ENCODE results near the gene ZNF154.
"Not testable (repeated sequence)": the region's sequence is repeated elsewhere in the genome, so short reads cannot be mapped to it uniquely, and the experiment has no call there.

ZNF154 gene

DNA sequence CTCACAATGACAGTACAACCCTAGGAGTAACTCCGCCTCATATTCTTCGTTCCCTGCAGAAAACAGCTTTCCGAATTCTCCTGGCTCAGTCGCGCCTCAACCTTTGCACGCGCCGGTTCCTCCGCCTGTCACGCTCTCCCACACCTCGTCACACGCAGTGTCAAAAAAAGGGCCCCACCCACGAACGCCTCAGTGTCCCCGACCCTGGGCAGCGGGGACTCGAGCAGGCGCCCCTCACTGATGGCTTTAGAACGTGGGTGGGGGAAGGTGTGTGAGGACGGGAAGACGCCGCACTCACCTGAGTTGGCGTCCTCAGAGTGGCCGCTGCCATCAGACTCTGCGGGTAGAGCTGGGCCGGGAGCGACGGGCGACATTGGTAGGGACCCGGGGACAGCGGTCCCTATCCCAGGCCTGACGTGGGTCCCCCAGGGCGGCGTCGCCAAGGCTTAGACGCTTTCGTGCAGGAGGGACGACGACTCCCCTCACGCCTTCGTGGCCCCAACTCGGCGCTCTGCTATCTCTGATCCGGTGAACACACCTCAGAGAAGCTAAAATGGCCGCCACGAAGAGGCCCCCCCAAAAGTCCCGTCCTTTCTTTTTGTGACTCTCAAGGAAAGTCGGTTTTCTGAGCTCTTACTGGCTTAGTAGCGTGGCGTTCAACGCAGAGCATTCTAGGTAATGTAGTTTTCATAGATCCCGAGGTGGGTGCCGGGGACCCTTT, at the start of gene ZNF154:
TSS of gene ZNF154 (minus strand) at position 564 of the 721 bp plus-strand sequence. CDS start at position 331, 233 bp downstream.
- DNase-seq: no peak

DNA sequence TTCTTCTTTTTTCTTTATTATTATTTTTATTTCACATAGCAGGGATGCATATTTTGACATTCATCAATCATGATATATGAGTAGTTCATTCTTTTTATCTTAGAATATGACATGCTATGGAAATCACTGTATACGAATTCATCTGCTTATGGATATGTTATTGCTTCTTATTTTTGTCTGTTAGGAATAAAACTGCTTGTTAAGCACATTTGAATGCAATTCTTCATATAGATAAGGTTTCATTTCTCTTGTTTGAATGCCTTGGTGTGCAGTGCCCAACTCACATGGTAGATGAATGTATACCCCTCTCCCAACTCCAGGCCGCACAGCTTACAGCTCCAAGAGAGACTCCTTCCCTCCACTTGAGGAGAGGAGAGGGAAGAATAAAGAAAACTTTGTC, 48.9 kb upstream of the ZNF154 start:
- no peak for DNase-seq

DNA sequence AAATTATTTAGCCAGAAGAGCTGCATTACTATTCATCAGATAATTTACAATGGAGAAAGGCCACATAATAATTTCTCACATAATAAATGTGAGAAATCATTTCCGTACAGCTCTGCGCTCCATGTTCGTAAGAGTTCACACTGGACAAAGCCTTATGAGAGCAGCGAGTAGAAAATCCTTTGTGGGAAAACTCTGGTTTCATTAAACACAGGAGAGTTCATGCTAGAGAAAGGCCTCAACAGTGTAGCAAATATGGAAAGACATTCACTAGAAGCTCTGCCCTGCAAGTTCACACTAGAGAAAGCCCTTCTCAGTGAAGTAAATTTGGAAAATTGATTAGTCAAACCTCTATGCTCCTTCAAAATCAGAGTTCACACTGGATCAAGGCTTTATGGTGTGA, 46.0 kb upstream of the ZNF154 start:
- DNase-seq: no peak

DNA sequence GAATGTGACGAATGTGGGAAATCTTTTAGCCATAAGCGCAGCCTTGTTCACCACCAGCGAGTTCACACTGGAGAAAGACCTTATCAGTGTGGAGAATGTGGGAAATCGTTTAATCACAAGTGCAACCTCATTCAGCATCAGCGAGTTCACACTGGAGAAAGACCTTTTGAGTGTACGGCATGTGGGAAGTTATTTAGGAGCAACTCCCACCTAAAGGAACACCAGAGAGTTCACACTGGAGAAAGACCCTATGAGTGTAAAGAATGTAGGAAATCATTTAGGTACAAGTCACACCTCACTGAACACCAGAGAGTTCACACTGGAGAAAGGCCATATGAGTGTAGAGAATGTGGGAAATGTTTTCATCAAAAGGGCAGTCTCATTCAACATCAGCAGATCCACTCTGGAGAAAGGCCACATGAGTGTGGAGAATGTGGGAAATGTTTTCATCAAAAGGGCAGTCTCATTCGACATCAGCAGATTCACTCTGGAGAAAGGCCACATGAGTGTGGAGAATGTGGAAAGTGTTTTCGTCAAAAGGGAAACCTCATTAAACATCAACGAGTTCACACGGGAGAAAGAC, 45.2 kb upstream of the ZNF154 start:
- DNase-seq: no peak

DNA sequence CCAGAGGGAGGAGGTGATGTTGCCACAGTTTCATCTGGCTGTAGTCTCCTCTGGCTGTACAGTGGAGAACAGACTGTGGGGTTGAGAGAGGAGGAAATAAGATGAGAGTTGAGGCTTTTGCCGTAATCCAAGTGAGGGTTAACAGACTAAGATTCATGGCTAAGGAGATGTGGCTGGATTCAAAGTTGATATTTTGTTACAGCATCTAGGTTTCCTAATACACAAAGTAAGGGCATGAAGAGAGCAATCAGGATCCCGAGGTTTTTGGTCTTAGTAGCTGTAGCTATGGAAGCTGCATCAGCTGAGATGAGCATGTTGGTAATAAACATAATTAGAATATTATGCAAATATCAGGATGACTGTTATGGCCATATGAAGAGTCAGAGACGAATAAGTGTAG, 39.0 kb upstream of the ZNF154 start:
- no peak for DNase-seq

DNA sequence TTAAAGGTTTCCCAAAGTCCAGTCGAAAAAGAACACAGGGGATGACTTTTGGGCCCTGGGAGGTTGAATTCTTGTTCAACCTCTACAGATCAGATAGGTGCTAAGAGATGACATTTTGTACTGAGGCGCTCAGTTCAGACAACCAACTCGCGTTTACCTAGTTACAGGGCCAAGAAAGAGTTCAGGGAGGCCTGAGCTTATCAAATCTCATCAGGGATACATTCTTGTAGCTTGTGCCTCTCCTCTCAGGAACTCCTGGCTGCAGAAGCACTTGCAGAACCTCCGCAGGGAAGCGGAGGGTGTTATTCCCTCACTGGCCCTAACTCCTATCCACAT, 38.4 kb upstream of the ZNF154 start:
- DNase-seq: no peak

DNA sequence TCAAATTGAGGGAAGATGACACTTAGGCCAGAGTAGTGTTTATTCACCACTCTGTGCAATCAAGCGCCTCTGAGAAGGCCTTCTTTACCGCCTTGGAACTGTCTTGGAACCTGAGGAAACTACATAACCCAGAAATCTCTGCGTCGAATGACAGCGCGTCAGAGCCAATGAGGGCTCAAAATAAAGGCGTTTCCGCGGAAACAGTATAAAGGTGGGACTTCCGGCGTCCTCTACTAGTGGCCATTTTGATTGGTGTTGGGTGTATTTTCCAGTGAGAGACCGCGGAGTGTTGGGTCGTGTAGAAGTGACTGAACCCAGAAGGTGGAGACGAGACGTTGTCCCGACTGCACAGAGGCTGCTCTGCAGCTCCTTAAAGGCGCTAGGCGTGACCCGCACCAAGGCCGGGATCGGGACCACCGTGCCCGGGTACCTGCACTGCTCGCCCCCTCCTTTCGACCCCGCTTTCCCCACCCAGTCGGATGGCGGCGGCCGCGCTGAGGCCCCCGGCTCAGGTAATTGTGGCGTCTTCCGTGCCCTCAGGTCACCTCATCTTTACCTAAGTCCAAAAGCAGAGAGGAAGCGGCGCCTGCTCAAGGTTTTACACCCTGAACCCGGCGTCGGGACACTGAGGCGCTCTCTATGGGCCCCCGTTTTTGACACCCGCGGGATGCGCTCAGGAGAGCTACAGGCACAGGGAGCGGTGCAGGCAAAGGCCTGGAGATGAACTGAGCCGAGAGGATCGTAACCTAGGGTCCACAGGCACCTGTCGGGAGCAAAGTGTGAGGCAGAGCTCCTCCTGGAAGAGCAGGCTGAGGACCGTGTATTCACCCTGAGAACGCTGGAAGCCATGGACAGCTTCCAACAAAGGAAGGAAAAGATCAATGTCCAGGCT, 37.8 kb upstream of the ZNF154 start, which contains the start of gene ZNF776:
TSS of gene ZNF776 (plus strand) at position 236 of the 892 bp plus-strand sequence. CDS start at position 480, 244 bp downstream.
- DNase-seq: peak; percentile 78

DNA sequence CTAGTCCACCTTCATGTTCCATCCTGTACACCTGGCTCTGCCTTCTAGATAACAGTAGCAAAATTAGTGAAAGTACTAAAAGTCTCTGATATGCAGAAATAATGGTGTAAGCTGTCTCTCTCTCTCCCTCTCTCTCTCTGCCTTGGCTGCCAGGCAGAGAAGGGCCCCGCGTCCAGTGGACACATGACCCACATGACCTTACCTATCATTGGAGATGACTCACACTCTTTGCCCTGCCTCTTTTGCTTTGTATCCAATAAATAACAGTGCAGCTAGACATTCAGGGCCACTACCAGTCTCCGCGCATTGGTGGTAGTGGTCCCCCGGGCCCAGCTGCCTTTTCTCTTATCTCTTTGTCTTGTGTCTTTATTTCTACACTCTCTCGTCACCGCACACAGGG, 29.8 kb upstream of the ZNF154 start:
- not testable (repeated sequence) for DNase-seq

DNA sequence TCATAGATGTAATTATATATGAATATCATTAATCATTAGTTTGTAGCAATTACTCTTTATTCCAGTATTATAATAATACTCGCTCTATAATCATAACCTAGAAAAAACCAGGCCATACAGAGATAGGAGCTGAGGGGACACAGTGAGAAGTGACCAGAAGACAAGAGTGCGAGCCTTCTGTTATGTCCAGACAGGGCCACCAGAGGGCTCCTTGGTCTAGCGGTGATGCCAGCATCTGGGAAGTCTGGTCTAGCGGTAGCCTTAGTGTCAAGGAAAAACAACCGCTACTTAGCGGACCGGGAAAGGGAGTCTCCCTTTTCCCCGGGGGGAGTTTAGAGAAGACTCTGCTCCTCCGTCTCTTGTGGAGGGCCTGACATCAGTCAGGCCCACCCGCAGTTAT, 29.3 kb upstream of the ZNF154 start:
- DNase-seq: not testable (repeated sequence)

DNA sequence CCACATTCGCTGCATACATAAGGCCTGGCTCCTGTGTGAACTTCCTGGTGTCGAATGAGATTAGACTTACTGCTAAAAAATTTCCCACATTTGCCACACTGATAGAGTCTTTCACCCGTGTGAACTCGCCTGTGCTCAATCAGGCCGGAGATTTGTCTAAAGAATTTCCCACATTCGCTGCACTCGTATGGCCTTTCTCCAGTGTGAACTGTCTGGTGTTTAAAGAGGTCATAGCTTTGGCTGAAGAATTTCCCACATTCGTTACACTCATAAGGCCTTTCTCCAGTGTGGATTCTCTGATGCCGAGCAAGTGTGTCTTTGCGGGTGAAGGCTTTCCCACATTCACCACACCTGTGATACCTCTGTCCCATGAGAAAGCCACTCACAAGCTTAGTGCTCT, 11.9 kb upstream of the ZNF154 start:
- DNase-seq: no peak

DNA sequence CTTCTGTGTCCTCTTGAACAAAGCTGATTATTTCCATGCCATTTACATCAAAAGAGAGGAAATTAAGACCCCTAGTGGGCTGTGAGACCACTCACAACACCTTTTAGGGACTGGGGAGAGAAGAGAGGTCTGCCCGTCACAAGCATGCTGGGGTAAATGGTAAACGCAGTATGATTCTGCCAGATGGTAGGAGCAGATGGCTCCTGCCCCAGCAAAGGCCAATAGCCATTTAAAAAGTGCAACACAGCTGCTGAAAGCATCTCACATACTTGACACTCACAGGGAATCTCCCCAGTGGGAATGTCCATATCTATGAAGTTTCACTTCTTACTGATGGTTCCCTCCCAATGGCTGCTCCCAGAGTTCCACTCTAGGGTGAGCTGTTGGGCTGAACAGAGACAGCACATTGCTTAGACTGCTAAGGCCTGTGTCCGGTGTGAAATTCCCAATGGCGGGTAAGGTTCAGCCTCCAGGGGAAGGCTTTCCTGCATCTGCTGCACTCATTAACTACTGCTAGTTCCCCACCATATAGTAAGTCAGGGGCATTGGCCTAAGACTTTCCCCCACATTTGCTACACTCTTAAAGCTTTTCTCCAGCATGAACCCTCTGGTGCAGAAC, 11.0 kb upstream of the ZNF154 start:
- no peak for DNase-seq

DNA sequence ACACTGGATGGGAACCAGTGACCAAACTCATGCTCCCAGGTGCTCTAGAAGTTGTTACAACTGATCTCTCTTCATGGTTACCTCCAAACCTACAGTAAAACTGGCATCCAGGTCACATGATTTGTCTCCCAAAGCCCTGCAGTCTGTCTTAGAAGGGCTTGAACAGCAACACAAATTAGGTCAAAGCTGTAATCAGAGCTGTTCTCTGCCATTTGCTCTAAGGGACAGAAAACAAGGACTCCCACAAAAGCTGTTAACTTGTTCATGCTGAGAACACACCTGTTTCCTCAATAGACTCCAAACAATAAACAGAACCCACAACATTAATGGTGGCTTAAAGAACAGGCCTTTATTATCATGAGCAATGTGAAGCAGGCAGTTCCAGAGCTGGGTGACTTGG, 10.4 kb upstream of the ZNF154 start:
- DNase-seq: no peak

DNA sequence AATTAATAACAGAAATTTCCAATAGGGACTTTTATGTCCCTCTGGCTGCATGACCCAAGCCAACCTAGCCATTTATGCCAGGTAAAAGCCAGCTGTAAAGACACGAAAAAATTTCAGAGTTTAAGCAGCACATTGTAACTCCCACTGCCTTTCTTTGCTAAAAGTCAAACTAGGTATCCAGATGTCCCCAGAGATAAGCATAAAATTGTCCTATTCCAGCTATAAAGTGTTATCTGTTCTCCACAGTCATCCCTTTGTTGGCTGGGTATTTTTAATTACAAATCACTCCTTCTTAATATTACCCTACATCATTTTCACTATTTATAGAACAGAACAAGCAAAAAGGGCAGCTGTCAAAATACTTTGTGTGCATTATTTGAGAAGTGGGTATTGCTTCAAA, 3.2 kb upstream of the ZNF154 start:
- DNase-seq: no peak

DNA sequence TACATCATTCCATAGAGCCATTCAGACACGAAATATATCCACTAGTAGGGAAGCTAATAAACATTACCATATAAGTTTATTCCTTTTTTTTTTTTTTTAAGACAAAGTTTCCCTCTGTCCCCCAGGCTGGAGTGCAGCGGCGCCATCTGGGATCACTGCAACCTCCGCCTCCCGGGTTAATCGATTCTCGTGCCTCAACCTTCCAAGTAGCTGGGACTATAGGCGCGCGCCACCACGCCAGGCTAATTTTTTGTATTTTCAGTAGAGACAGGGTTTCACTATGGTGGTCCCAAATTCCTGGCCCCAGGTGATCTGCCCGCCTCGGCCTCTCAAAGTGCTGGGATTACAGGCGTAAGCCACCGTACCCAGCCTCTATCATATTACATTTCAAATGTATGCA, 612 bp upstream of the ZNF154 start:
- DNase-seq: no peak

DNA sequence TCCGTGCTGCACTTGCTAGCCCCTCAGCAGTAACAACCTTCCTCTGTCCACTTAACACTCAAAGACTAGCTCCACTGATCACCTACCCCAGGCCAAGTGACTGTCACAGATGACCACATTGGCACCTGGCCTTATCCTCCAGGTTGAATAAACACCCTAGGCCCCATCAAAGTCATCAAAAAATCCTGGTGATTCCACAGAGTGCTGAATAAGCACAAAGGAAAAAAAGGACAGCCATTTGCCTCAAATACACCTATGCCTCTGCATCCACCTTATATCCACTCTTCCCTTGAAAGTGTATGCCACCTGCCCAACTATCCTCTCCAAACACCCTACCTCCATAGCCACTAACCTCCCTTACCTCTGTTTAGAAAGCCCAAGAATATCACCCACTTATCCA, 2.7 kb downstream of the ZNF154 start:
- DNase-seq: no peak

DNA sequence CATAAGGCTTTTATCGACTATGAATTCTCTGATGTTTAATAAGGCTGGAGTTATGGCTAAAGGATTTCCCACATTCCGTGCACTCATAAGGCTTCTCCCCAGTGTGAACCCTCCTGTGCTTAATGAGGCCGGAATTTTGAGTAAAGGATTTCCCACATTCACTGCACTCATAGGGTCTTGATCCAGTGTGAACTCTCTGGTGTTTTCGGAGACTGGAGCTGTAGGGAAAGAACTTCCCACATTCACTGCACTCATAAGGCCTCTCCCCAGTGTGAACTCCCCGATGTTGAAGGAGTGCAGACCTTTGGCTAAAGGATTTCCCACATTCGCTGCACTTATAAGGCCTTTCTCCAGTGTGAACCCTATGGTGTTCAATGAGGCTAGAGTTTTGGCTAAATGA, 7.4 kb downstream of the ZNF154 start:
- no peak for DNase-seq

DNA sequence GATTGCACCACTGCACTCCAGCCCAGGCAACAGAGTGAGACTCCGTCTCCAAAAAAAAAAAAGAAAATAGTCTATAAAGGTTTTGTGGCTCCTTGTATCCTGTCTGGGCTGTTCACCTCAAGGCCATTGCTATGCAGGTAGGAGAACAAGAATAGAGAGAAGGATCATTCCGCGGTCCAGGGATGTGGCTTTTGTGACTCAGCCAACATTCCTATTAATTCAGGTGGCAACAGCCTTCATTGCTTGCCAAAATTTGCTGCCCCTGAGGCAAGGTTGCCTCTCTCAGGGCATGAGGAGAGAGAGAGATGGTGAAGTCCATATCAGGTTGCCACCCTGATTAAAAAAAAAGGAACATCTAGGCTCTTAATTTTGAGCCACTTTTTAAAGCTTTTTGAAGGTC, 19.3 kb downstream of the ZNF154 start:
- no peak for DNase-seq

DNA sequence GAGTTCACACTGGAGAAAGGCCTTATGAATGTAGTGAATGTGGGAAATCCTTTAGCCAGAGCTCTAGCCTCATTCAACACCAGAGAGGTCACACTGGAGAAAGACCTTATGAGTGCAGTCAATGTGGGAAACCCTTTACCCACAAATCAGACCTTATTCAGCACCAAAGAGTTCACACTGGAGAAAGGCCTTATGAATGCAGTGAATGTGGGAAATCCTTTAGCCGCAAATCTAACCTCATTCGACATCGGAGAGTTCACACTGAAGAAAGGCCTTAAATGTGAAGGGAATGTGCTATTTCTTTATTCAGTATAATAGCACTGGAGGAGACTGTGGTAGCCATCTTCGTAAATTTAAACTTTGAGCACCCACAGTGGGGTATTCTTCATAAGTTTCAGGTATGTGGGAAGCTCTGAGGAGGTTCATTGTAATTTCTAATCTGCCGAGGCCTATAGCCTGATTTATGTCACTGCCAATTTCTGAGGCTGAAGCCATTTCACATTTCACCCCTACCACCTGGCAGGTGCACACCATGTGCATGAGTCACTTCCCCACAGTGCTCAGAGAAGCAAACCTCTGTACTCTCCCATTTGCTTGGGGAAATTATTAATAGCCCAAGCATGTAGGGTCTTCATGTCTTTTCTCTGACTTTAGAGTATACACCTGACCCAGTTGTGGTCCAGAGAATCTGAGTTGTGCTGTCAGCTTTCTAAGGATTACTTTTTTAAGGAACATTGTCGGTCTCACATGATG, 20.8 kb downstream of the ZNF154 start:
- no peak for DNase-seq

DNA sequence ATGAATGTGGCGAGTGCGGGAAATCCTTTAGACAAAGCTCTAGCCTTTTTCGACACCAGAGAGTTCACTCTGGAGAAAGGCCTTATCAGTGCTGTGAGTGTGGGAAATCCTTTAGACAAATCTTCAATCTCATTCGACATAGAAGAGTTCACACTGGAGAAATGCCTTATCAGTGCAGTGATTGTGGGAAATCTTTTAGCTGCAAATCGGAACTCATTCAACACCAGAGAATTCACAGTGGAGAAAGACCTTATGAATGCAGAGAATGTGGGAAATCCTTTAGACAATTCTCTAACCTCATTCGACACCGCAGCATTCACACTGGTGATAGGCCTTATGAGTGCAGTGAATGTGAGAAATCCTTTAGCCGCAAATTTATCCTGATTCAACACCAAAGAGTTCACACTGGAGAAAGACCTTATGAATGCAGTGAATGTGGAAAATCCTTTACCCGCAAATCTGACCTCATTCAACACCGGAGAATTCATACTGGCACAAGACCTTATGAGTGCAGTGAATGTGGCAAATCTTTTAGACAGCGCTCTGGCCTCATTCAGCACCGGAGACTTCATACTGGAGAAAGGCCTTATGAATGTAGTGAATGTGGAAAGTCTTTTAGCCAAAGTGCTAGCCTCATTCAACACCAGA, 21.5 kb downstream of the ZNF154 start:
- DNase-seq: no peak

DNA sequence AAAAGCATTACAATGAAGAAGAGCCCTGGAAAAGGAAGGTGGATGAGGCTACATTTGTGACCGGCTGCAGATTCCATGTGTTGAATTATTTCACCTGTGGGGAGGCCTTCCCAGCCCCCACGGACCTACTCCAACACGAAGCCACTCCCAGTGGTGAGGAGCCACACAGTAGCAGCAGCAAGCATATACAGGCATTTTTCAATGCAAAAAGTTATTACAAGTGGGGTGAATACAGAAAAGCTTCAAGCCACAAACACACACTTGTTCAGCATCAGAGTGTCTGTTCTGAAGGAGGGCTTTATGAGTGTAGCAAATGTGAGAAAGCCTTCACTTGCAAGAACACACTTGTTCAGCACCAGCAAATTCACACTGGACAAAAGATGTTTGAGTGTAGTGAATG, 22.3 kb downstream of the ZNF154 start:
- DNase-seq: no peak

DNA sequence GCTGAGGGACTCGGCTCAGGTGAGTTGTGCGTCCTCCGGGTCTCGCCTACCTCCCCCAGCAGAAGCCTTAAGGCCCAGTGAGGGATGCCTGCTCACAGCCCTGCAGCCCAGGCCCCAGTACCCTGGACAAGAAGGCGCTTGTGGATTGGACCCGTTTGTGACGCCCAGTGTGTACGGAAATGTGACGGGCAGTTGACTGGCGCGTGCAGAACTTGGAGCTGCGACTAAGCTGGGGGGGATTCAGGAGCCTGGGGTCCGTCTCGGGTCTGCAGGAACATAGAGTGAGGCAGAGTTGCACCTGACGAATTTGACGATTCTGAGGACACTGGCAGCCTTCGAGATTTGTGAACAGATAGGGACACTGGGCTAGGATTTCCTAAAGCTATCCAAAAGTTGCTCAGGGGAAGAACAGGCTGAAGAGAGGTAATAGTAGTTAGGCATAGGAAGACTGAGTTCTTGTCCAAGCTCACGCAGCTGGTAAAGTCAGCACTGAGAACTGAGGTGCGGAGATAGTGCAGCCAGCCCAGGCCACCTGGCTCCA, 26.7 kb downstream of the ZNF154 start:
- DNase-seq: no peak

DNA sequence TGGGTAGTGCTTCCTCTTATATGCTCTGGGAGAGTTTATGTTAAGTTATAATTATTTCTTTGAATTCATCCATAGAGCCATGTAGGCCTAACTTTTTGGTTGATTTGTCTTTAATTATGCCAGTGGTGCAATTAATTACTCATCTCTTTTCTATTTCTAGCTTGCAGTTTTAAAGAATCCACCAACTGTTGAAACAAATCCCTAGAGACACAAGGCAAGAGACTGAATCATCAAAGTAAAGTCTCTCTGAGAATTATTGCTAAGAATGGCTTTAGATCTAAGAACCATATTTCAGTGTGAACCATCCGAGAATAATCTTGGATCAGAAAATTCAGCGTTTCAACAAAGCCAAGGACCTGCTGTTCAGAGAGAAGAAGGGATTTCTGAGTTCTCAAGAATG, 33.1 kb downstream of the ZNF154 start:
- no peak for DNase-seq
